Fibroblast of skin of left quadriceps (primary cell): Measurements from ENCODE around the gene ENTREP1.

Experiments
- DNase-seq, 2 experiments: peaks; one replicate each; pipeline ENCODE4 v3.0.0-alpha.2; 2013; ENCODE audit warnings: low read depth in 2 of 2

Gene ENTREP1

DNA sequence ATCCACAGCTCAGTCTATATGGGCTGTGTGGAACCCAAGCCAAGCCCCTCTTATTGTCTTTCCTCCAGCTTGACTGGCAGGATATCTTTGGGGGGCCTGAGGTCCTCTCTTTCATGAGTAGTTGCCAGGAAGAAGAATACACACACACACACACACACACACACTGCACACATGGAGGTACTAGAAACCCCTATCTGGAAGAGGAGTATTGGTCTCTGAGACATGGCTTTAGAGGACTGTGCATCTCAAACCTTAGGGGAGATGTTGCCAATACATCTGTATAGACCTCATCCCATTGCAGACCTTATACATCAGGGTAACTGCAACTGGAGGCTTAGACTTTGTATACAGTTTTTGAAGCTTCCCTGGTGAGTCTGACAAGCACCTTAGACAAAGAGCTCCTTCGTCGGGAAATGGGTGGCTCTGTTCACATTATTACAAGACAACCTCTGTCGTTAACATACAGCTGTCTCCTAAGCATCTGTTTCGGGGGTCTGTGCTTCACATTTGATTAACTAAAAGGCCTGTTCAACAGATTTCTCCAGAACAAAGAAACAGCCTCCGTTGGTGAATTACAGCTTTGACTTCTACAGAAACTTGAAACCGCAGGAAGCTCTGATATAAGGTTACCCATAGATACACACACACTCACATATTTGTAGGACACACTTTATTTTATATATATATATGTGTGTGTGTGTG, 5.5 kb upstream of the ENTREP1 start:
- DNase-seq = no peak

DNA sequence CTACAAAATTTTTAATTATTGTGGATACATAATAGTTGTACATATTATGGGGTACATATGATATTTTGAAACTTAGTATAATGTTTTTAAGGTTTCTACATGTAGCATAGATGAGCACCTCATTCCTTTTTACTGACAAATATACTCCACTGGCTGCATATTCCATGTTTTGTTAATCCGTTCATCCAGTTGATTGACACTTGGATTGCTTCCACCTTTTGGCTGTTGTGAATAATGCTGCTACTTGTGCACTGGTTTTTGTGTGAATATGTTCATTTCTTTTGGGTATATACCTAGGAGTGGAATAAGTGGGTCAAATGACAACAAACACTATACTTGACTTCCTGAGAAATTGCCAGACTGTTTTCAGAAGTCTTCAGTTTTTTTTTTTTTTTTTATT, 2.8 kb upstream of the ENTREP1 start:
- DNase-seq = no peak

DNA sequence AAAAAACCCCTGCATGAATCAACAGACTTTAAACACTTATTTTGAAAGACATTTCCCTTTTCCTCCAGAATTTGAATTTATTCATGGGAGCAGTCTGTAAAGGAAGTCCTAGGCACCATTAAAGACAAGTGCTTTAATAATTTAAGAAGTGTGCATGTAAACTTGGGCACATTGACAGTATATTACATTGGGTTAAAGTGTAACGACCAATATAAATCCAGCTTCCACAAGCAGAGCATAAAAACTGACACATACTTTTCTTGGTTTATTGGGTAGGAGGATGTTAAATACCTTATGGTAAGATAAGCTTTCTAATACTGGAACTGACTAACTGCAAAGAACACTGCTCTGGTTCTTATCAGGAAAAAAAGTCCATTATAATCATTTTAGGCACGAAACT, 1.2 kb upstream of the ENTREP1 start:
- DNase-seq = no peak

DNA sequence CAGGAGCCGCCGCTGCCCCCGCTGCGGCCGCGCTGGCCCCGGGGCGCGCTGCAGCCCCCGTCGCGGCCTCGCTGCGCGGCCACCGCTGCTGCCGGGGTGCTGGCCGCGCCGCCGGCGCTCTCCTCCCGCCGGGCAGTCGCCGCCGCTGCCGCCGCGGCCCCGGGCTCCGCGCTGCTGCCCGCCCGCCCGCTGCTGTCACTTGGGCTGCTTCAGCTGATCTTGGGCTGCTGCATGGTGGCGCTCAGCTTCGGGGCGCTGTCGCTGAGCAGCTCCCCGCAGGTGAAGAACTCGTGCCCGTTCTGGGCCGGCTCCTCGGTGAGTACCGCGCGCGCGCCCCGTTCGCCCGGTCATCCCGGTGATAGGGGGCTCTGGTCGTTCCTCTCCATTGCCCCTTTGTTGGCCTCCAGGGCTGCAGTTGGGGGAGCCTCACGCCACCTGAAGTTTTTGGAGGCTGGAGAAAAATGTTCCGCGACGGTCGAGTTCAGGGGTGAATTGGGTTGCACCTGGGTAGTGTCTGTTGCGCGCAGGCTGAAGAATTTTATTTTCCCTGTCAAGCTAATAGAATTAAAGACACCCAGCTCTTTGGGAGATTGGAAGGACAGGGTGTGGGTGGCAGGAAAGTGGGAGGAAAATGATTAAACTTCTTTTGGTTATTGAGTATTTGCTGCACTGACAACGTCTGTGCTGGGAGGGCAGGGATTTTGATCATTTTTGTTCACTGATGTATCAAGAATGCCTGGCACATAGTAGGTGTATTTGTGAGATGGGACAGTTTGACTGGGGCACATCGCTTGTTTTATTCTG, 596 bp downstream of the ENTREP1 start:
- no peak for DNase-seq

DNA sequence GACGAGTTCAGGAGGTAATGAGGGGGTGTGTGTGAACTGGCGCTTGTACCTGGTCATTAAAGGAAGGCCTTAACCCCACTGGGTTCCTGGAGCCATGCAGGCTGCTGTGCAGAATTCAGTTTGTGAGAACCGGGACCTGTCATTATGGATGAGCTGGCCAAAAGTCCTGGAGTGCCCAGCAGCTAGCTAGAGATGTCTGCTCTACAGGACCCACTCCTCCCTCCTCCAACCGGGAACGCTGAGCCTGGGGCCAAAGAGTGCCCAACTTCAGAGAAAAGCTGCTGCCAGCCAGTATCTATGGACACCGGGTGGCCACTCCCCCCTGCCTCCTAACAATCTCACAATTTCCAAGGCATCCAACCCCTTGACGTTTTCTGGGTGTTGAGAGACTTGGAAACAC, 1.2 kb downstream of the ENTREP1 start:
- DNase-seq = no peak

DNA sequence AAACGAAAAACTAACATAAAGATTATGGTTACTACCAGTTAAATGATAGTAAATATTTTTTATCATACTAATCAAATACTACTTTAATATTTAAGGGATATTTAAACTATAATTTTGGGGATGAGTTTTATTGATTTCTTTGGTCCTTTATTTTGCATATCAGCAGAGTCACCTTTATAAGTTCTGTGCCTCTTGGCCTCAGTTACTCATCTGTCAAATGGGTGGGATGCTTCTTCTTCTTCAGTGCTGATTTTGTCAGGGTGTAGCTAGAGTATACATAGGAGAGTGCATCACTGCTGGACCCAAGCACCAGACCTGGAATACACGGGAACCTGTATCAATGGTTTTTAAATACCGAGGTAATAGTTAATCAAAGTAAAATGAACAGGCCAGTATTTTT, 5.6 kb downstream of the ENTREP1 start:
- no peak for DNase-seq

DNA sequence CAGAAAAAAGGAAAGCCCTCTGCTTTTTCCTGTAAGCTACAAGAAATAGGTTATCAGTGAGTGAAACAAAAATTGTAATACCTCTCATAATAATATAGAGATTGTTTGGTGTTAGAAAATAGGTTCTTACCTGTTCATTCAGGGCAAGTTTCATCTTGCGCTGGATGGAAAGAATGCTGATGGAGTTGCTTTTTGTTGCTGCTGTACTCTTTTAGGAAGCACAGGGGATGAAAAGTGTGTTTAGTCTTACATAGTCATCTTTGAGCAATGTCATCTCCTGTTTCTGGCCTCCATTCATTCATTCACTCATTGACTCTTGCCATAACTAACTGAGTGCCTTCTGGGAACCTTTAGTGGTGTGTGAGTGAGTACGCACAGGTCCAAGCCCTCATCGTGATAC, 6.4 kb downstream of the ENTREP1 start:
- no peak for DNase-seq

DNA sequence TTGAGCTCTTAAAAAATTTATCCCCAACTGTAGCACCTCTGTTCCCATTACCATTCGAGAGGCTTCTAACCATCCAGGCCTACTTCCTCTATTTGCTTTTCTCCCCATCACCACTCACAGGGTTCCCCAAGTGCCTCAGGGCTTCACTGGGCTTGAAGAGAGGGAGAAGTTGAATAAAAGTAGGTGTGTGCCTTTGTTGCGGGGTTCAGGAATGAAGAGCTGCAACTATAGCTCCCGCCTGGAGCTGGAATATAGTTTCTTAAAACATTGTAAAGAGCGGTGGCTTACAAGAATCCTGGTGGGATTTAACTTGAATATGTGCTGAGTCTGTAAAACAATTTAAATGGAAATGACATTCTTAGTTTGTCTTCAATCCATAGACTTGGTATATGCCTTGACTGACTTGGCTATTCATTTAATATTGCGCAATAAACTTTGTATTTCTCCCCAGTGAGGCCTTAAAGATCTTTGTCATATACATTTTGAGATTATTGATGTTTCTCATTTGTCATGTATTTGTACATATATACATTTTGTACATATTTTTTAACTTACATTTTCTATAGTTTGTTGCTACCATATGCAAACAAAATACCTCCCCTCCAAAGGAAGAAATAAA, 7.2 kb downstream of the ENTREP1 start:
- no peak for DNase-seq

DNA sequence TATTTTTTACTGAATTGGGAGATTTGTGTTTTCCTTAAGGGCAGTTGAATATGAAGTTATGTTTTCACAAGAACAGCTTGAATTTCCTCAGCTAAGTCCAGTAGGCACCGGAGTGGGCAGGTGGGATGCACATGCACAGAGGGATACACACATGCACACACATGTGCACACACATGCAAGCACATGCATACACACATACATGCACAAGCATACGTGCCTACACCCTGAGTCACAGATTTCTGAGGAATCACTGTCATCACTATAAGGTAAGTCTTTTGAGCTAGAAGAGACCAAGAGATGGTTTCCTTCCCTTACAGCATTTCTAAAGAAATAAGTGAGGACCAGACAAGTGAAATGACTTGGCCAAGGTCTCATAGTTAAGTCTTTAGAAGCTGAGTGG, 8.7 kb downstream of the ENTREP1 start:
- no peak for DNase-seq

DNA sequence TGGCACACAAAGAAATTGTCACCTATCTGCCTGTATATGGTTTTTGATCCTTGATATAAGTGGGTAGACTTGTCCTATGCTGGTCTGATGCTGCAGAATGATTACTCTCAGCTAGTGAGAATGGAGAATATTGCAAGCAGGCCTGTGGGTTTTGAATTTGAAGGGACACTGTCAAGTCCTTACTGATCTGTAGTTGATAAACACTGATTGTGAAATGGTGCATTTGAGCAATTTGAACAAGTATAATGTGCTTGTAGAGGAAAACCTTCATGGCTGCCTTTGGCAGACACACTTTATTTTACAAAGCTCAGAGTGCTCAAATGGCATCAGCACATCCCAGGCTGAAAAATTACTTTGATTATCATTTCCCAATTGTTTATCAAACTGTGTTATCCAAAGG, 9.3 kb downstream of the ENTREP1 start:
- DNase-seq = no peak

DNA sequence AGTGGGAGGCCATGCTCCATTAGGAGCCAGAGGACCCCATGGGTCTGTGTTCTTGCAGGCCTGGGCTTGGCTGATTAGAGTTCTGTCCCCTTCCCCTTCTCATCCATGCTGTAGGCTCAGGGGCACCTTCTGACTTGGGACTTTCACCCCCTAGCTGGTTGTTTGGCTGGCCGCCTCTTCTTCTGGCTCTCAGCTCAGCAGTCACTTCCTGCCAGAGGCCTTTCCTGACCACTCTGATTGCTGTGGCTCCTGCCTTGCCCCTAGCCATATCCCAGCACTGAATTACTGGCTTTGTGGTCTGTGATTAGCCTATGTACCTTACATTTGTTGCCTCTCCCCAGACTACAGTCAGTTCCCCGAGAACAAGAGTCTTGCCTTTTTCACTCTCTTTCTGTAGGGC, 14.6 kb downstream of the ENTREP1 start:
- no peak for DNase-seq

DNA sequence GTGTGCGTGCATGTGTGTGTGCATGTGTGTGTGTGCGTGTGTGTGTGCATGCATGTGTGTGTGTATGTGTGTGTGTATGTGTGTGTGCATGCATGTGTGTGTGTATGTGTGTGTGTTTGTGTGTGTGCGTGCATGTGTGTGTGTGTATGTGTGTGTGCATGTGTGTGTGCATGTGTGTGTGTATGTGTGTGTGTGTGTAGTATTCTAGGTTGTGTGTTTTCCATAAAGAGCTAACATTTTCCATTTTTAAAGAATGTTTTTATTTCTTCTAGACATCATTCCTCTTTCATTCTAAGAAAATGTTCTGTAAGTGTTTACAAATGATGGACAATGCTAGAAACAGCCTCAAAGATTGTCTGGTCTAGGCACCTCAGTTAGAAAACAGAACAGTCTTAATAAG, 15.6 kb downstream of the ENTREP1 start:
- DNase-seq = no peak

DNA sequence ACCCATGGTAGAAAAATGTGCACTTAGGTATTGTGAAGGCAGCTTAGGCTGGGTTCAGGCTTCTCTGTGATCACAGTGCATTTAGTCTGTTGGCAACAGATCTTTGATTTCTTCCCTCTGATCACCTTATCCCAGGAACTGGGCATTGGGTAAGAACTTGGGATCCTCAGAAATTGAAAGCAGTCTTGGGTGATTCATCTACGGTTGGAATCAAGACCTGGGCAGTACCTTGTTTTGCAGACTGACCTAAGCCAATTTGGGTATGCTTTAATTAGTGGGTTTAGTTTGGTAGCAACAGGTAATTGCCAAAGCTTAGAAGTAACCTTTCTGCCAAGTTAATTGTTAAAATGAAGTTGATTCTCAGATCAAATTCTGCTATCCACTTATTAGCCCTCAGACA, 17.8 kb downstream of the ENTREP1 start:
- no peak for DNase-seq

DNA sequence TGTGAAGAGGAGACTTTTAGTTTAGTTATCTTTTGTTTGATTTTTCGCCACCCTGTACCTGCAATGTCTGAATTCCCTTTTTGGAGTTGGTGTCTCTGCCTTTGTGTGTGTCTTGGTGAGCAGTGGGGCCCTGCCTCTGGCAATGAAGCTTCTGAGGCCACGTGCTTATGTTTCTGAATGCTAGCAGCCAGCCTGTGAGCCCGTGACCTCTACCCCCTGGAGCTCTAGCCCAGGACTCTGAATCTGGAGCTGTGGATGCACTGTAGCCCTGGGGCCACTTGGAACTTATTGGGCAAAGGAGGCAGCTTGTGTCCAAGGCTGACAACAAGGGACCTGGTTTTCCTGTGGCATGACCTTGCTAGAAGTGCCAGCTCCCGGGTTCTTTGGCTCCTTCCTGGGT, 19.4 kb downstream of the ENTREP1 start:
- DNase-seq = no peak

DNA sequence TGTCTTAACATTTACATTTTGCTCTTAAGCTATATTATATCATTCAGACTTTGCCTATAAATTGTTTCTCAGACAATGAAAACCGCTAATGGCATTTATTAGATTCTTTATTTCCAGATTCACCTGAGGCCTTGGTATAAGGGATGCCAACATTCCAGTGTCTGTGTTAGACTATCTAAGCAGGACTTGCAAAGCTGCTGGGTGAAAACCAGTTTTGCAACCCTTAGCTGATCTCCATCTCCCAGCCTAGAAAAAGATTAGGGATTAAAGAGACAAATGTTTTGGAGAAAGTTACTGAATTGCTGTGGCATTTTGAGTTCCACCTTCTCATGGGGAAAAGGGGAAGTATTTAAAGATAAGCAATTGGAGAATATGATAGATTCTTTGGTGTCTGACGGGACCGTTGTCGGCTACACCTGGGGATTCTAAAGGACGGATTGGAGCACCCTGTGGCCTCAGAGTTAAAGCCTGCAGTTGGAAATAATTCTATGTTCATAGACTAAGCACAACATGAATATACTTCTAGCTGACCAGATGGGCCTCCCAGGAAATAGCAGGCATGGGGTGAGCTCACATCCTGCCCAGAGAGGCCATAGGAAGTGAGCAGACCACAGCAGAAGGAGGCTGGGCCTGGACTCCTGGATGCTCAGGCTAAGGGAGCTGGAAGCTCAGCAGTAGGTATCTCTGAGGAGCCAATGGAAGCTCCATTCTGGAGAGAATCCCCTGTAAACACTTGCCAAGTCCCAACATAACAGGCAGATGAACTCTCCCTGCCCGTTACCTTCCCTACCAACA, 21.8 kb downstream of the ENTREP1 start:
- no peak for DNase-seq

DNA sequence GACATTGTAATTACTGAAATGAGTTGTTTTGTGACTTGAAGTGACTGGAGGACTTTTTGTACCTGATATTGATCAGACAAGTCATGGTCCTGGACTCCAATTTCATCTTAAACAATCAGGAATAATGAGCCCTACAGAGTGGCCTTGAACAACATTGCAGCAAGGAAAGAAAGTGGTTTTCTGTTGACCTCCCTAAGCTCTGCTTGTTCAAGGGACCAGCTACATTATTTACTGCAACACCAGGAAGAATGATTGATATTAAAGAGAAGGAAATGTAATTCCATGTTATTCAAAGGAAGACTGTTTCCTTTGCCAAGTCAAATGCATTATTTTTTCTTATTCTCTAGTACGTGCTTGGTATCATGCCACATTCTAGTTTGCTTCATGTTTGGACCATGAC, 22.6 kb downstream of the ENTREP1 start:
- DNase-seq = no peak

DNA sequence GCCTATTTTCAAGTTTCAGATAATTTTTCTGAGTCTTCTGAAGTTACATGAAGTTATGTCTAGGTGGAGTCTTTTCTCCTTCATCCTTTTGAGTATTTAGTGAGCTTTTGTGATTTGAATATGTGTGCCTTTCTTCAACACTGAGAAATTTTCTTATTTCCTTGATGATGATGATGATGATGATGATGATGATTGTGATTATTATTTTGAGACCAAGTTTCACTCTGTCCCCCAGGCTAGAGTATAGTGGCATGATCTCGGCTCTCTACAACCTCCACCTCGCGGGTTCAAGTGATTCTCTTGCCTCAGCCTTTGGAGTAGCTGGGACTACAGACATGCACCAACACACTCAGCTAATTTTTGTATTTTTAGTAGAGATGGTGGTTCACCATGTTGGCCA, 26.2 kb downstream of the ENTREP1 start:
- DNase-seq = no peak

DNA sequence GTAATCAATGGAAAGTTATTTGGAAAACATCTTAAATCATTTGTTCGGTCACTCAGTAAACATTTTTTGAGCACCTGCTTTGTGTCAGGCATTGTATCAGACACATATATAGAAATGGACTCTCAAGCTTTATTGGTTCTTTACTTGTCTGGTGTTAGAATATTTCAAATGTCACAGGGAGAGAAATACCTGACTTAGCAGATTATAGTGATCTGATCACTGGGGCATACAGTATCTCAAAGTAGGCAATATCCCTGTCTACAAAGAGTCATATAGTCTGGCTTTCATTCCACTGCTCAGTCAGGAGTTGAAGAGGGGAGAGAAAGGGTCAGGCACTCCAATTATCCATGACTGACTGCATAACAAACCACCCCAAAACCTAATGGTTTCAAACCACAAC, 30.2 kb downstream of the ENTREP1 start:
- no peak for DNase-seq

DNA sequence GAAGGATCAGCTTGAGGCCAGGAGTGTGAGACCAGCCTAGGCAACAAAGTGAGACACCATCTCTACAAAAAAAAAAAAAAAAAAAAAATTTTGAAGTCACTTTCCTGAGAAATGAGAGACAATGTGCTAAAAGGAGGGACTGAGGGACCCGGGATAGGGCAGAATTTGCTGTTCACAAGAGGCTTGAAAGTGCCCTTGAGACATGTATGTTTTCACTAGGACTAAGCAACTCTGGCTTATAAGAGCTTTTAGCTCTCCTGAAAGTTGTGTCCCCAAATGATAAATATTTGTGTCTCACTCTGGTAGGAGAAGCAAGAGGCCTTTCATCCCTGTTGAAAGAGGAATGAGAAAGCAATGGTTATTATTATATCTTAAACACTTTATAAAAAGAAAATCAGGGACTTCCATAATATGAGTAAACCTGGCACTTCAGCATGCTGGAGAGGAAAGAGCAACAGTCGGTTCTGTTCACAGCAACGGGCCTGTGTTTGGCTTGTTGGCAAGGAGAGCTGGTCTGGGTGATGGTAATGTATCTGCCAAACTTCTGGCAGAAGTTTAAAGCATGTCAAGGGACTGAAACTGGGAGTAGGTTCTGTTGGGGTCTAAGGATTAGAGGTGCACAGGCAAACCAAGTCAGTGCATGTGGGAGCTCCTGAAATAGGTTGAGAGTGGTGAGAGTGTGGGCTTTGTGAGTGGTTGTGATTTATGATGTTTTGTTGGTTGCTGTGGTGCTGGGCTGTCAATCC, 32.2 kb downstream of the ENTREP1 start:
- no peak for DNase-seq

DNA sequence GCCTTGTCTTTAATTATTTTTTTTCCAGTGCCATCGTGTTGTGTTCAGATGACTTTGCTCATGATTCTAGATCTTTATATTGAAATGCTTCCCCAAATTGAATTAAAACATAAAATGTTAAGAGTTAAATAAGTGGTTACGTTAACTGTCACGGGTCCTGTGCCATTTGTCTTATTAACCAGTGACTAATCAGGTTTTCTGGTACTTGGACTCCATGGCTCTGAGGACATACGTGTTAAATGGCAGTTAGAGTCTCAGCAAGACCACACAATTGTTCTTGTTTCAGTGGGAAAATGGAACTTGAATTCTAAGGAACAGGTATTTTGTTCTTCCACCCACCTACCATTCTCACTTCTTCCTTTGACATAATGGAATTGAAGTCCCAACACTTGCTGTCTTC, 32.8 kb downstream of the ENTREP1 start:
- DNase-seq = no peak

DNA sequence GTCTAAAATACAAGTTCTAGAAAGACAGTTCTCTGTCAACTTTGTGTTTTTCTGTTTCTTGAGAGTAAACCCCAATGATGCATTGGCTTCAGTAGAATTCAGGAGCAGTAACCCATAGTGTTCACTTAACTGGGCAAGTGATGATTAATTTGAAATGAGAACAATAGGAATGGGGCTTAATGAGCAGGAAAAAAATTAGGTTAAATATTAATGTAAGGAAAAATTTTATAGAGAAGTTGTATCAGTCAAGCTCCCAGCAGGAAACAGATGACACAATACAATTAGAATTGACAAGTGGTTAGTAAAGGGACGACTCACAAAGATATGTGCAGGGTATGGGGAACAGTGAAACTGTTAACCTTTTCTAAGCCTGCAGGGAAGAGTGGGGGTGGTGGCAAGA, 38.2 kb downstream of the ENTREP1 start:
- DNase-seq = no peak
